HepG2 (cell line): ENCODE data around the gene PDS5B. TPM values are rescaled to one million over a fixed set of nuclear protein-coding genes. Genes with fewer than 3 reads are reported as not detected.

Source experiments
- AHDC1 ChIP-seq: sonication (generic); formaldehyde crosslinking; IDR thresholded peaks from 2 replicates; pipeline ENCODE4 v1.5.1; 2020; ENCODE audit warnings: mild to moderate bottlenecking, missing genetic modification reagents, borderline replicate concordance
- CSRNP2 ChIP-seq: sonication (generic); formaldehyde crosslinking; conservative IDR thresholded peaks from 2 replicates; pipeline ENCODE4 v1.8.0; 2022; ENCODE audit warnings: low read depth, missing genetic modification reagents
- ELF4 ChIP-seq: sonication (generic); formaldehyde crosslinking; IDR thresholded peaks from 2 replicates; pipeline ENCODE4 v1.5.0; 2020; ENCODE audit warnings: missing genetic modification reagents, mild to moderate bottlenecking, moderate library complexity, borderline replicate concordance
- FLYWCH1 ChIP-seq: sonication (generic); formaldehyde crosslinking; IDR thresholded peaks from 2 replicates; pipeline ENCODE4 v1.8.1; 2023; ENCODE audit warnings: mild to moderate bottlenecking, missing genetic modification reagents
- FOXK2 ChIP-seq: fragments of 450-650 bp; IDR thresholded peaks from 2 replicates; pipeline ENCODE4 v1.6.1; 2016
- HMGA1 ChIP-seq: sonication (generic); formaldehyde crosslinking; conservative IDR thresholded peaks from 2 replicates; pipeline ENCODE4 v1.4.0; 2020; ENCODE audit warnings: missing genetic modification reagents
- HNF4A ChIP-seq: sonication (generic); formaldehyde crosslinking; IDR thresholded peaks from 2 replicates; pipeline ENCODE4 v1.4.0; 2020; ENCODE audit warnings: missing genetic modification reagents
- SMYD3 ChIP-seq: sonication (generic); formaldehyde crosslinking; IDR thresholded peaks from 2 replicates; pipeline ENCODE4 v1.8.1; 2023; ENCODE audit warnings: mild to moderate bottlenecking, missing genetic modification reagents
- YY1 ChIP-seq: IDR thresholded peaks from 2 replicates; pipeline ENCODE4 v1.6.1; 2011; ENCODE audit warnings: low read length, low read depth, moderate library complexity, mild to moderate bottlenecking; ENCODE audit not compliant: insufficient read depth, insufficient replicate concordance
- ZNF124 ChIP-seq: sonication (generic); formaldehyde crosslinking; IDR thresholded peaks from 2 replicates; pipeline ENCODE4 v1.4.0; 2020; ENCODE audit warnings: missing genetic modification reagents
- ZNF616 ChIP-seq: sonication (generic); formaldehyde crosslinking; IDR thresholded peaks from 2 replicates; pipeline ENCODE4 v1.5.0; 2020; ENCODE audit warnings: low read depth, mild to moderate bottlenecking, missing genetic modification reagents
- polyA plus RNA-seq, 8 experiments: library from polyadenylated mRNA; depleted of rRNA in 3 of 8; stranded (reverse) in 7 of 8; unstranded in 1 of 8; fragments of >200 nt; fragmentation: Illumina TruSeq in 4 of 8; extraction: Trizol in 4 of 8; gene quantifications; 2 replicates each; pipeline versions ENCODE4 v1.2.1 to v1.2.3, GENCODE V29; 2011 to 2016; ENCODE audit warnings: low read depth in 4 of 8, missing spikeins in 1 of 8, mixed read lengths in 1 of 8; ENCODE audit not compliant: insufficient read depth in 1 of 8
- total RNA-seq, 5 experiments: library from RNA; depleted of rRNA; stranded (reverse); fragments of >200 nt; fragmentation: Illumina TruSeq; extraction: Trizol; gene quantifications; 2 replicates each; pipeline ENCODE4 v1.2.3, GENCODE V29; 2016; ENCODE audit warnings: low read depth in 1 of 5
- TF ChIP-seq, protein P1 (sequence below): fragments of 450-650 bp; IDR thresholded peaks from 2 replicates; pipeline ENCODE4 v1.6.1; 2017; ENCODE audit warnings: mild to moderate bottlenecking
- TF ChIP-seq, protein P2 (sequence below): sonication (generic); formaldehyde crosslinking; IDR thresholded peaks from 2 replicates; pipeline ENCODE4 v1.4.0; 2020; ENCODE audit warnings: missing genetic modification reagents, borderline replicate concordance

The PDS5B gene
- total and polyA plus RNA-seq, 2 of the 13 experiments (the other 11 are each of a cell fraction or from before 2014, with no cell fraction given): 5.8 to 24.6 TPM

DNA sequence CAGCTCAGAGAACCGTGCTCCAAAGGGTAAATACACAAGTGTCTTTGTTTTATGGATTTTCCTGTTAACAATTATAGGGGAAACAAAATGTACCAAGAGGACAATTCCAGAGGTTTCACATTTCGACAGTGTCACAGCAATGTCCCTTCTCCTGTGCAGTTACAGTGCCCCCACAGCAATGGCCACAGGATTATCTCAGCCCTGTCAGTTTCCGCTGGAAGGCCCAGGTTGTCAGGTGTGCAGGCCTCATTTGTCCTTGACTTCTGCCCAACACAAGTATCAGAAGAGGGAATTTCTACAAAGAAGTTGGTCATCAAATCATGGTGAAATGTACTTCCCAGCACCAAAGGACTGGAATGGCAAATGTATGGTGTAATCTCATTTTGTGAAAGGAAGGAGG lies 36.5 kb upstream of the PDS5B start (continued):
- TF ChIP-seq YY1 (peak; percentile 36), ZNF124 (CRISPR knock-in tag) (0 out of 2 replicates have a peak, but pooled peaks have one; percentile 35), HNF4A (CRISPR knock-in tag) (peak; percentile 44; the same call in 1 of the 2 replicates), CSRNP2 (CRISPR knock-in tag) (no peak), SMYD3 (CRISPR knock-in tag) (no peak), ZNF616 (CRISPR knock-in tag) (no peak), AHDC1 (peak; percentile 69; the same call in 1 of the 2 replicates), FOXK2 (no peak), ELF4 (no peak), FLYWCH1 (CRISPR knock-in tag) (no peak), HMGA1 (no peak)
- TF ChIP-seq, protein P1, sequence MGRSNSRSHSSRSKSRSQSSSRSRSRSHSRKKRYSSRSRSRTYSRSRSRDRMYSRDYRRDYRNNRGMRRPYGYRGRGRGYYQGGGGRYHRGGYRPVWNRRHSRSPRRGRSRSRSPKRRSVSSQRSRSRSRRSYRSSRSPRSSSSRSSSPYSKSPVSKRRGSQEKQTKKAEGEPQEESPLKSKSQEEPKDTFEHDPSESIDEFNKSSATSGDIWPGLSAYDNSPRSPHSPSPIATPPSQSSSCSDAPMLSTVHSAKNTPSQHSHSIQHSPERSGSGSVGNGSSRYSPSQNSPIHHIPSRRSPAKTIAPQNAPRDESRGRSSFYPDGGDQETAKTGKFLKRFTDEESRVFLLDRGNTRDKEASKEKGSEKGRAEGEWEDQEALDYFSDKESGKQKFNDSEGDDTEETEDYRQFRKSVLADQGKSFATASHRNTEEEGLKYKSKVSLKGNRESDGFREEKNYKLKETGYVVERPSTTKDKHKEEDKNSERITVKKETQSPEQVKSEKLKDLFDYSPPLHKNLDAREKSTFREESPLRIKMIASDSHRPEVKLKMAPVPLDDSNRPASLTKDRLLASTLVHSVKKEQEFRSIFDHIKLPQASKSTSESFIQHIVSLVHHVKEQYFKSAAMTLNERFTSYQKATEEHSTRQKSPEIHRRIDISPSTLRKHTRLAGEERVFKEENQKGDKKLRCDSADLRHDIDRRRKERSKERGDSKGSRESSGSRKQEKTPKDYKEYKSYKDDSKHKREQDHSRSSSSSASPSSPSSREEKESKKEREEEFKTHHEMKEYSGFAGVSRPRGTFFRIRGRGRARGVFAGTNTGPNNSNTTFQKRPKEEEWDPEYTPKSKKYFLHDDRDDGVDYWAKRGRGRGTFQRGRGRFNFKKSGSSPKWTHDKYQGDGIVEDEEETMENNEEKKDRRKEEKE: no peak
- TF ChIP-seq, protein P2, sequence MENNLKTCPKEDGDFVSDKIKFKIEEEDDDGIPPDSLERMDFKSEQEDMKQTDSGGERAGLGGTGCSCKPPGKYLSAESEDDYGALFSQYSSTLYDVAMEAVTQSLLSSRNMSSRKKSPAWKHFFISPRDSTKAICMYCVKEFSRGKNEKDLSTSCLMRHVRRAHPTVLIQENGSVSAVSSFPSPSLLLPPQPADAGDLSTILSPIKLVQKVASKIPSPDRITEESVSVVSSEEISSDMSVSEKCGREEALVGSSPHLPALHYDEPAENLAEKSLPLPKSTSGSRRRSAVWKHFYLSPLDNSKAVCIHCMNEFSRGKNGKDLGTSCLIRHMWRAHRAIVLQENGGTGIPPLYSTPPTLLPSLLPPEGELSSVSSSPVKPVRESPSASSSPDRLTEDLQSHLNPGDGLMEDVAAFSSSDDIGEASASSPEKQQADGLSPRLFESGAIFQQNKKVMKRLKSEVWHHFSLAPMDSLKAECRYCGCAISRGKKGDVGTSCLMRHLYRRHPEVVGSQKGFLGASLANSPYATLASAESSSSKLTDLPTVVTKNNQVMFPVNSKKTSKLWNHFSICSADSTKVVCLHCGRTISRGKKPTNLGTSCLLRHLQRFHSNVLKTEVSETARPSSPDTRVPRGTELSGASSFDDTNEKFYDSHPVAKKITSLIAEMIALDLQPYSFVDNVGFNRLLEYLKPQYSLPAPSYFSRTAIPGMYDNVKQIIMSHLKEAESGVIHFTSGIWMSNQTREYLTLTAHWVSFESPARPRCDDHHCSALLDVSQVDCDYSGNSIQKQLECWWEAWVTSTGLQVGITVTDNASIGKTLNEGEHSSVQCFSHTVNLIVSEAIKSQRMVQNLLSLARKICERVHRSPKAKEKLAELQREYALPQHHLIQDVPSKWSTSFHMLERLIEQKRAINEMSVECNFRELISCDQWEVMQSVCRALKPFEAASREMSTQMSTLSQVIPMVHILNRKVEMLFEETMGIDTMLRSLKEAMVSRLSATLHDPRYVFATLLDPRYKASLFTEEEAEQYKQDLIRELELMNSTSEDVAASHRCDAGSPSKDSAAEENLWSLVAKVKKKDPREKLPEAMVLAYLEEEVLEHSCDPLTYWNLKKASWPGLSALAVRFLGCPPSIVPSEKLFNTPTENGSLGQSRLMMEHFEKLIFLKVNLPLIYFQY (CRISPR knock-in tag): no peak
